Measurements from ENCODE around the gene ITPKB. TPM values are rescaled to one million over a fixed set of nuclear protein-coding genes. Genes with fewer than 3 reads are reported as not detected.

ITPKB gene
- total and polyA plus RNA-seq, 2 experiments from 2014 or later, result 0.31 to 5.2 TPM

DNA sequence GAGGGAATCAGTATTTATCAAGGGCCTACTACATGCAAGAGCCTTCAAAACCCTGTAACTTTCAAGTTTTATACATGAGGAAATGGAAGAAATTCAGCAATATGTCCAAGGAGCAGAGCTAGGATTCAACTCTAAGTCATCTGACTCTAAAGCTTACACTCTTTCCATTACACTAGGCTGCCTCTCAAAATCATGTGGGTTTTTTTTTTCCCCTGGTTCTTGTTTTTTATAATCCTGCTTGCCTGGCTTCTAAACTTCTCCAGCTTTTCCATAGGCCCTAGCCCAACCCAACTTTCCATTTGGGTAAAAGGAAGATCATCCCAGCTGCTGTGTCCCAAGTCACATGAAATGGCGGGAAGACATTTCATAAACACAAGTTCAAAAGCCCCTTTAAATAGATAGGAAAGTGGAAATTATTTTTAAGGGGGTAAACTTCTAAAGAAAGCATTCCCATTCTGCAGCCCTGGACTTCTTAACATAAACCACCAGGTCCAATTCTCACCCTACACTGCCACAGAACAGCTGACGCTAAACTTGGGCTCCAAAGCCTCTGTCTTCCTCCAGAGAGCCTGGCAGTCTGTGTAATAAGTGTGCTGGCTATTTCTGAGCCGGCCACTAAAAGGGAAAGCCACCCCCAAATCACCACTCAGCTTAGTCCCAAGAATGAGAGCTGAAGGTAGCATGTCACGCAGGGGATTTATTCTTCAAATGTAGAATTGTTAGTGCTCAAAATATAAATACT lies 46.9 kb downstream of the ITPKB start:
- Mint-ChIP-seq H3K36me3 (ENCODE audit: low read depth) (no peaks in the 10 kb centered on the region), H3K9me3 (no peaks in the 10 kb centered on the region), H3K27ac (no peak overlapping the region), H3K4me1 (peaks cover 29% of the 10 kb centered on the region), H3K4me3 (no peak overlapping the region), H3K27me3 (ENCODE audit: insufficient read depth, low read depth, poor library complexity) (peaks cover 2% of the 10 kb centered on the region)
- Histone ChIP-seq H2AFZ (no peak overlapping the region), H3K27ac (ENCODE audit: low read depth) (no peak overlapping the region), H3K36me3 (ENCODE audit: insufficient read depth) (no peaks in the 10 kb centered on the region), H3K4me1 (ENCODE audit: insufficient read depth) (peaks cover 8% of the 10 kb centered on the region), H3K9me2 (ENCODE audit: insufficient read depth) (no peaks in the 10 kb centered on the region), H3F3A (replicated peaks; ENCODE audit: low read depth) (no peaks in the 10 kb centered on the region), H3K4me2 (no peak overlapping the region), H3K27me3 (ENCODE audit: insufficient read depth) (no peaks in the 10 kb centered on the region), H3K79me2 (replicated peaks; ENCODE audit: insufficient read depth) (no peaks in the 10 kb centered on the region), H3K4me3 (no peak overlapping the region), H4K20me1 (replicated peaks; ENCODE audit: insufficient read depth) (no peaks in the 10 kb centered on the region)
- no peak for TF ChIP-seq ZNF331 (CRISPR knock-in tag; IDR thresholded peaks at IDR 0.05; ENCODE audit: low read depth)
- TF ChIP-seq CTCF (conservative IDR thresholded peaks at IDR 0.05; ENCODE audit: low read depth in 2 of 2), result no peak
- TF ChIP-seq, protein P1, sequence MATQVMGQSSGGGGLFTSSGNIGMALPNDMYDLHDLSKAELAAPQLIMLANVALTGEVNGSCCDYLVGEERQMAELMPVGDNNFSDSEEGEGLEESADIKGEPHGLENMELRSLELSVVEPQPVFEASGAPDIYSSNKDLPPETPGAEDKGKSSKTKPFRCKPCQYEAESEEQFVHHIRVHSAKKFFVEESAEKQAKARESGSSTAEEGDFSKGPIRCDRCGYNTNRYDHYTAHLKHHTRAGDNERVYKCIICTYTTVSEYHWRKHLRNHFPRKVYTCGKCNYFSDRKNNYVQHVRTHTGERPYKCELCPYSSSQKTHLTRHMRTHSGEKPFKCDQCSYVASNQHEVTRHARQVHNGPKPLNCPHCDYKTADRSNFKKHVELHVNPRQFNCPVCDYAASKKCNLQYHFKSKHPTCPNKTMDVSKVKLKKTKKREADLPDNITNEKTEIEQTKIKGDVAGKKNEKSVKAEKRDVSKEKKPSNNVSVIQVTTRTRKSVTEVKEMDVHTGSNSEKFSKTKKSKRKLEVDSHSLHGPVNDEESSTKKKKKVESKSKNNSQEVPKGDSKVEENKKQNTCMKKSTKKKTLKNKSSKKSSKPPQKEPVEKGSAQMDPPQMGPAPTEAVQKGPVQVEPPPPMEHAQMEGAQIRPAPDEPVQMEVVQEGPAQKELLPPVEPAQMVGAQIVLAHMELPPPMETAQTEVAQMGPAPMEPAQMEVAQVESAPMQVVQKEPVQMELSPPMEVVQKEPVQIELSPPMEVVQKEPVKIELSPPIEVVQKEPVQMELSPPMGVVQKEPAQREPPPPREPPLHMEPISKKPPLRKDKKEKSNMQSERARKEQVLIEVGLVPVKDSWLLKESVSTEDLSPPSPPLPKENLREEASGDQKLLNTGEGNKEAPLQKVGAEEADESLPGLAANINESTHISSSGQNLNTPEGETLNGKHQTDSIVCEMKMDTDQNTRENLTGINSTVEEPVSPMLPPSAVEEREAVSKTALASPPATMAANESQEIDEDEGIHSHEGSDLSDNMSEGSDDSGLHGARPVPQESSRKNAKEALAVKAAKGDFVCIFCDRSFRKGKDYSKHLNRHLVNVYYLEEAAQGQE (IDR thresholded peaks at IDR 0.05; ENCODE audit: unreplicated experiment), result no peak
- TF ChIP-seq, protein P2, sequence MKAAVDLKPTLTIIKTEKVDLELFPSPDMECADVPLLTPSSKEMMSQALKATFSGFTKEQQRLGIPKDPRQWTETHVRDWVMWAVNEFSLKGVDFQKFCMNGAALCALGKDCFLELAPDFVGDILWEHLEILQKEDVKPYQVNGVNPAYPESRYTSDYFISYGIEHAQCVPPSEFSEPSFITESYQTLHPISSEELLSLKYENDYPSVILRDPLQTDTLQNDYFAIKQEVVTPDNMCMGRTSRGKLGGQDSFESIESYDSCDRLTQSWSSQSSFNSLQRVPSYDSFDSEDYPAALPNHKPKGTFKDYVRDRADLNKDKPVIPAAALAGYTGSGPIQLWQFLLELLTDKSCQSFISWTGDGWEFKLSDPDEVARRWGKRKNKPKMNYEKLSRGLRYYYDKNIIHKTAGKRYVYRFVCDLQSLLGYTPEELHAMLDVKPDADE (IDR thresholded peaks at IDR 0.05), result no peak
- TF ChIP-seq JUNB (IDR thresholded peaks at IDR 0.05; ENCODE audit: unreplicated experiment), result no peak
- no peak for TF ChIP-seq EZH2phosphoT487 (IDR thresholded peaks at IDR 0.05; ENCODE audit: unreplicated experiment)
- no peak for TF ChIP-seq EZH2 (IDR thresholded peaks at IDR 0.05; ENCODE audit: low read depth, unreplicated experiment)
- TF ChIP-seq POLR2AphosphoS5 (IDR thresholded peaks at IDR 0.05; ENCODE audit: low read depth), result no peak
- TF ChIP-seq CREB1 (CRISPR knock-in tag; IDR thresholded peaks at IDR 0.05; ENCODE audit: low read depth), result no peak
- no peak for TF ChIP-seq STAT1 (IDR thresholded peaks at IDR 0.05; ENCODE audit: unreplicated experiment)
- no peak for TF ChIP-seq ZNF114 (CRISPR knock-in tag; IDR thresholded peaks at IDR 0.05)
- no peak for TF ChIP-seq NANOG (IDR thresholded peaks at IDR 0.05; ENCODE audit: borderline replicate concordance)
- TF ChIP-seq ZNF462 (CRISPR knock-in tag; IDR thresholded peaks at IDR 0.05), result no peak
- no peak for DNase-seq (ENCODE audit: low spot score)
- no peak for ATAC-seq

Measured in GM23338 (cell line).